Neural crest cell (in vitro differentiated cells): ENCODE results near the gene ANKRD26. TPM values are rescaled to one million over a fixed set of nuclear protein-coding genes. Genes with fewer than 3 reads are reported as not detected.

ENCODE experiments used
- DNase-seq: peaks from one replicate; pipeline ENCODE4 v3.0.0; 2021; ENCODE audit warnings: low read depth, mixed read lengths, low spot score
- H3K27ac Mint-ChIP-seq: one replicate; pipeline ENCODE4 v1.8.0; 2021; ENCODE audit warnings: mild to moderate bottlenecking, mixed read lengths; ENCODE audit not compliant: unreplicated experiment
- H3K27me3 Mint-ChIP-seq: 2 replicates; pipeline ENCODE4 v1.8.0; 2021; ENCODE audit warnings: low read depth, mild to moderate bottlenecking, mixed read lengths
- H3K36me3 Mint-ChIP-seq: 2 replicates; pipeline ENCODE4 v1.8.0; 2021; ENCODE audit warnings: low read depth, mild to moderate bottlenecking, mixed read lengths
- H3K4me1 Mint-ChIP-seq: 2 replicates; pipeline ENCODE4 v1.8.0; 2021; ENCODE audit warnings: mixed read lengths
- H3K4me3 Mint-ChIP-seq: one replicate; pipeline ENCODE4 v1.8.0; 2021; ENCODE audit warnings: mild to moderate bottlenecking, mixed read lengths
- H3K9me3 Mint-ChIP-seq: 2 replicates; pipeline ENCODE4 v1.8.0; 2021; ENCODE audit warnings: mixed read lengths
- CTCF ChIP-seq: fragments of 200-600 bp; sonication (generic); conservative IDR thresholded peaks from 2 replicates; pipeline ENCODE4 v1.5.0; 2021; ENCODE audit warnings: antibody characterized with exemption, mild to moderate bottlenecking
- long read RNA-seq: library from polyadenylated mRNA; unstranded; transcript quantifications from one replicate; pipeline ENCODE4 v2.0.0, GENCODE V29; 2020
- total RNA-seq: library from RNA; stranded (reverse); gene quantifications from 2 replicates; pipeline ENCODE4 v1.2.1, GENCODE V29; 2021

Gene ANKRD26
- 17.5 and 17.8 TPM in 2 replicates for total RNA-seq
- long read RNA-seq, partial matches to known transcripts, result 1 of 6 reads
- long read RNA-seq, other reads (novel, unspliced or antisense), result 5 of 6 reads

DNA sequence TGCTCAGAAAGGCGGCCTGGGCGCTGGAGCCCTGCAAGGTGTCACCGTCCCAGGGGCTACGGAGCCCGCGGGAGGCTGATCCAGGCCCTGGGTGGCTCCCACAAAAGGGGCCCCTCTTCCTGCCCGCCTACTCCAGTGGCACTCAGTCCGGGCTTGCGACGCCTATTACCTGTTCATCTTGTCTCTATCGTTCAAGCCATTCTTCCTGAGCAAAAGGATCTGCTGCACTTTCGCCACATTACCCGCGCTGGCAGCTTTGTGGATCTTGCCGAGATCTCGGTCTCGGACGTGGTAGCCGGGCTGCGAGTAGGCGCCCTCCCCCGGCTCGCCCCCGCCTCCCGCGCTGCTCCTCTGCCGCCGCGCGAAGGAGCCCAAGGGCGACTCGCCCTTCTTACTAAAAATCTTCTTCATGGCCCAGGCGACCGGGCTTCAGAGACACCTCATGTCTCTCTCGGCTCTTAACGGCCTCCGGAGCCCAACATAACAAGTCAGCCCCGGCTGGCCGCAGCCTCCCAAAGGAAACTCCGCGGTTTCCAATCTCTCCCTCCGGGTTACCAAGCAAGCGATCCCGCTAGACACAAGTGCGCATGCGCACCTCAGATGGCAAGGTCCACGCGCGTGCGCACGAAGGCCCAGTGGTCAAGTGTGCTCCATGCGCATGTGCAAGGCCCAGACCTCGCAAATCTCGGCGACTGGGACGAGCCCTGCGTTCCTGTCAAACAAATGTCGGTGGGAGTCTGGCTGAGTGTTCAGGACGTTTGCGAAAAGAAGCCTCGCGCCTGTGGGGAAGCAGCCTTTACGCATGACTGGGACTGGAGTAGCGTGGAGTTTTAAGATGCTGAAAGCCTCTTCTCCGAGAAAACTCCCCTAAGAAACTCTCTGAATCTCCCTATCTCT lies at the start of gene ANKRD26:
Gene ANKRD26, minus strand, starts transcription at position 579 of the 897 bp plus-strand sequence. Its CDS starts 168 bp downstream, at position 411.
- Mint-ChIP-seq H3K27me3 (no peaks in the 10 kb centered on the region), H3K4me3 (peak within 1 kb of the TSS; percentile 91), H3K36me3 (peaks cover 7% of the 10 kb centered on the region), H3K4me1 (peaks cover 23% of the 10 kb centered on the region), H3K27ac (peak within 1 kb of the TSS; percentile 90), H3K9me3 (no peaks in the 10 kb centered on the region)
- peak; percentile 10 for TF ChIP-seq CTCF
- DNase-seq, result peak; percentile 96

DNA sequence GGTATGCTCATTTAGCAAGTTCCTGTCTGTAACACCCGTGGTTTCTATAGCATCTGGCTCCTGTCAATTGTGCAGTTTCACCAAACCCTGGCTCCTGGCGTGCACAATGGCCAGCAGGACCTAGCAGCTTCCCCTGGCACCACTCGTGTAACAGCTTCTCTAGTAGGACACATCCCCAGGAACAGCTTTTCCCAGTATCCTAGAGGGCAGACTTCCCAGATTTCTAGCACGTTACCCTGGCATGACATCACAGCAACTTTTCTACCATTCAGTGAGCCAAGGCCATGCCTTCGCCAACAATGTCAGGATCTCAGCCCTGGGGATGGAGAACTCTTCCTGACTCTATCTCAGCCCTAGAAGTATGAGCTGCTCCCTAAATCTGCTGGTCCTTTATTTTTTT lies 47.4 kb upstream of the ANKRD26 start:
- Mint-ChIP-seq H3K9me3 (no peaks in the 10 kb centered on the region), H3K4me1 (peaks cover 22% of the 10 kb centered on the region), H3K36me3 (peaks cover 26% of the 10 kb centered on the region), H3K27me3 (no peaks in the 10 kb centered on the region), H3K27ac (no peak overlapping the region), H3K4me3 (no peak overlapping the region)
- no peak for TF ChIP-seq CTCF
- DNase-seq, result no peak

GRCh38 chr10:27145937-27146336 lies 45.6 kb upstream of the ANKRD26 start:
- Mint-ChIP-seq H3K4me3 (no peak overlapping the region), H3K9me3 (no peaks in the 10 kb centered on the region), H3K36me3 (peaks cover 23% of the 10 kb centered on the region), H3K4me1 (peaks cover 13% of the 10 kb centered on the region), H3K27me3 (no peaks in the 10 kb centered on the region), H3K27ac (no peak overlapping the region)
- DNase-seq, result no peak
- TF ChIP-seq CTCF, result no peak

GRCh38 chr10:27143686-27144085 lies 43.4 kb upstream of the ANKRD26 start:
- Mint-ChIP-seq H3K9me3 (no peaks in the 10 kb centered on the region), H3K27ac (no peak overlapping the region), H3K4me1 (peaks cover 8% of the 10 kb centered on the region), H3K27me3 (no peaks in the 10 kb centered on the region), H3K36me3 (peaks cover 23% of the 10 kb centered on the region), H3K4me3 (no peak overlapping the region)
- TF ChIP-seq CTCF, result no peak
- DNase-seq, result no peak

GRCh38 chr10:27138277-27138676 lies 38.0 kb upstream of the ANKRD26 start:
- no peak overlapping the region for H3K27ac Mint-ChIP-seq
- DNase-seq, result no peak
- no peaks in the 10 kb centered on the region for H3K27me3 Mint-ChIP-seq
- TF ChIP-seq CTCF, result no peak
- H3K4me3 Mint-ChIP-seq, result no peak overlapping the region
- H3K4me1 Mint-ChIP-seq, result no peaks in the 10 kb centered on the region
- peaks cover 9% of the 10 kb centered on the region for H3K36me3 Mint-ChIP-seq
- no peaks in the 10 kb centered on the region for H3K9me3 Mint-ChIP-seq
